Measurements from ENCODE around the gene KLF2. TPM values are rescaled to one million over a fixed set of nuclear protein-coding genes. Genes with fewer than 3 reads are reported as not detected.

The KLF2 gene
- total RNA-seq, 3 donors from 2014 or later (not counting 1 experiment from before 2014, with no cell fraction given) = 246 to 645 (median 377) TPM

DNA sequence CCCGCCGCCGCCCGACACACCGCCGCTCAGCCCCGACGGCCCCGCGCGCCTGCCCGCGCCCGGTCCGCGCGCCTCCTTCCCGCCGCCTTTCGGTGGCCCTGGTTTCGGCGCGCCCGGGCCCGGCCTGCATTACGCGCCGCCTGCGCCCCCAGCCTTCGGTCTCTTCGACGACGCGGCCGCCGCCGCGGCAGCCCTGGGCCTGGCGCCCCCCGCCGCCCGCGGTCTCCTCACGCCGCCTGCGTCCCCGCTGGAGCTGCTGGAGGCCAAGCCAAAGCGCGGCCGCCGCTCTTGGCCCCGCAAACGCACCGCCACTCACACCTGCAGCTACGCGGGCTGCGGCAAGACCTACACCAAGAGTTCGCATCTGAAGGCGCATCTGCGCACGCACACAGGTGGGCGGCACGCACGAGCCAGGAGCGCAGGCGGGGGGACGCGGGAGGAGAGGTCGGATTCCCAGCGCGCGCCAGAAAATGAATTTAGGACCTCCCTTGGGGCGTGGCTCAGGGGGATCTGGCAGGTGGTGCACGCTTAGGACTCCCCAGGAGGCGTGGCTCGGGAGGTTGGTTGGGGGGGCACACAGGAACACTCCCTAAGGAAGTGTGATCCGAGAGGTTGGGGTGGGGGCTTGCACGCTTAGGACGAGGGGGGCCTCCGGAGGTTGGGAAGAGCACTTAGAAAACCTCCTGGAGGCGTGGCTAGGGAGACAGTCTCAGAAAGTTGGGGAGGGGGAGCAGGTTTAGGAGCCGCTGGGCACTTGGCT, 1.2 kb downstream of the KLF2 start:
- H3K27me3 ChIP-seq (ENCODE audit: control insufficient read depth, insufficient read depth, low read length) = no peaks in the 10 kb centered on the region
- TF ChIP-seq, protein P1, sequence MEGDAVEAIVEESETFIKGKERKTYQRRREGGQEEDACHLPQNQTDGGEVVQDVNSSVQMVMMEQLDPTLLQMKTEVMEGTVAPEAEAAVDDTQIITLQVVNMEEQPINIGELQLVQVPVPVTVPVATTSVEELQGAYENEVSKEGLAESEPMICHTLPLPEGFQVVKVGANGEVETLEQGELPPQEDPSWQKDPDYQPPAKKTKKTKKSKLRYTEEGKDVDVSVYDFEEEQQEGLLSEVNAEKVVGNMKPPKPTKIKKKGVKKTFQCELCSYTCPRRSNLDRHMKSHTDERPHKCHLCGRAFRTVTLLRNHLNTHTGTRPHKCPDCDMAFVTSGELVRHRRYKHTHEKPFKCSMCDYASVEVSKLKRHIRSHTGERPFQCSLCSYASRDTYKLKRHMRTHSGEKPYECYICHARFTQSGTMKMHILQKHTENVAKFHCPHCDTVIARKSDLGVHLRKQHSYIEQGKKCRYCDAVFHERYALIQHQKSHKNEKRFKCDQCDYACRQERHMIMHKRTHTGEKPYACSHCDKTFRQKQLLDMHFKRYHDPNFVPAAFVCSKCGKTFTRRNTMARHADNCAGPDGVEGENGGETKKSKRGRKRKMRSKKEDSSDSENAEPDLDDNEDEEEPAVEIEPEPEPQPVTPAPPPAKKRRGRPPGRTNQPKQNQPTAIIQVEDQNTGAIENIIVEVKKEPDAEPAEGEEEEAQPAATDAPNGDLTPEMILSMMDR (IDR thresholded peaks at IDR 0.05) = no peak
- Mint-ChIP-seq H3K27ac (peak overlapping the region; percentile 98 to 99), H3K4me1 (peaks cover 32 to 45% of the 10 kb centered on the region in 2 donors), H3K4me3 (peak overlapping the region; percentile 93), H3K9me3 (no peaks in the 10 kb centered on the region), H3K27me3 (ENCODE audit: low read depth in 2 of 2) (peaks cover 0 to 3% of the 10 kb centered on the region in 2 donors), H3K36me3 (peaks cover 23% of the 10 kb centered on the region)
- WGBS (ENCODE audit: insufficient coverage) = 4% methylated on average over 82 of the region's 82 CpGs
- intact Hi-C loops (cut with micrococcal nuclease) = loop anchor here (5.0 kb wide), 2 partner anchors 111 to 249 kb away; partner anchors contain the start of gene TPM4
- no peak for ATAC-seq
- peak overlapping the region; percentile 99 for H3K4me3 ChIP-seq (ENCODE audit: low read length)
- peak overlapping the region; percentile 80 for H3K27ac ChIP-seq (ENCODE audit: low read length)
- H3K9me3 ChIP-seq (ENCODE audit: control insufficient read depth, insufficient read depth, low read length) = no peaks in the 10 kb centered on the region
- H3K4me1 ChIP-seq (ENCODE audit: control insufficient read depth, insufficient read depth, low read length) = peaks cover 43% of the 10 kb centered on the region
- peaks cover 42% of the 10 kb centered on the region for H3K36me3 ChIP-seq (ENCODE audit: control insufficient read depth, insufficient read depth, low read length)
- peak; percentile 61 to 79 for DNase-seq

DNA sequence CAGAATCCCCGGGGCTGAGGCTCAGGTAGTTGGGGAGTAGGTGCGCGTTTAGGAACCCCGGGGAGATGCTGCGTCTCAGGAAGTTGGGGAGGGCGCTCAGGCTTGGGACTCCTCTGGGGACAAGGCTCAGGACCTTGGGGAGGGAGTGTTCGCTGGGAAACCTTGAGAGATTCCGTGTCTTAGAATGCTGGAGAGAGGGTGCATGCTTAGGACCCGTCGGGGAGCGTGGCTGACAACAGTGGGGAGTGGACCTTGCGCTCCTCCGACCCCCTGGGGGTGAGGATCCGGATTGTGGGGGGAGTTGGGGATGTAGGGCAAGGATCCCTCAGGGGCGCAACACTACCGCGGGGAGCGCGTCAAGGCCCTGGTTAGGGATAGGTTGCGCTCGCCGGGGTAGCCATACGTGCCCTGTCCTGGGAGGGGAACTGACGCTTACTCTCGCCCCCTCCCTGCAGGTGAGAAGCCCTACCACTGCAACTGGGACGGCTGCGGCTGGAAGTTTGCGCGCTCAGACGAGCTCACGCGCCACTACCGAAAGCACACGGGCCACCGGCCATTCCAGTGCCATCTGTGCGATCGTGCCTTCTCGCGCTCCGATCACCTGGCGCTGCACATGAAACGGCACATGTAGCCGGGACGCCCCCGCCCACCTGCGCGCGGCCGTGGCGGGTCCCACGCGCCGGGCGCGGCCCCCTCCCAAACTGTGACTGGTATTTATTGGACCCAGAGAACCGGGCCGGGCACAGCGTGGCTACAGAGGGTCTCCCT, 2.0 kb downstream of the KLF2 start:
- H3K9me3 Mint-ChIP-seq = no peaks in the 10 kb centered on the region
- intact Hi-C loops (cut with micrococcal nuclease) = loop anchor here (5.0 kb wide), 2 partner anchors 111 to 249 kb away; partner anchors contain the start of gene TPM4
- WGBS (ENCODE audit: insufficient coverage) = 11% methylated on average over 58 of the region's 58 CpGs

DNA sequence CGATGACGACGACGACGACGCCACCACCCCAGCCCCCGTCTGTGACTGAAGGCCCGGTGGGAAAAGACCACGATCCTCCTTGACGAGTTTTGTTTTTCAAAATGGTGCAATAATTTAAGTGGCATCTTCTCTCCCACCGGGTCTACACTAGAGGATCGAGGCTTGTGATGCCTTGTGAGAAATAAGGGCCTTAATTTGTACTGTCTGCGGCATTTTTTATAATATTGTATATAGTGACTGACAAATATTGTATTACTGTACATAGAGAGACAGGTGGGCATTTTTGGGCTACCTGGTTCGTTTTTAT, 2.5 kb downstream of the KLF2 start:
- intact Hi-C loops (cut with micrococcal nuclease) = loop anchor here (5.0 kb wide), 2 partner anchors 110 to 250 kb away; partner anchors contain the start of gene TPM4
- ATAC-seq (no peak), DNase-seq (no peak)
- TF ChIP-seq, protein P1 (IDR thresholded peaks at IDR 0.05) = no peak
- Histone ChIP-seq H3K9me3 (ENCODE audit: control insufficient read depth, insufficient read depth, low read length) (no peaks in the 10 kb centered on the region), H3K27ac (ENCODE audit: low read length) (peak overlapping the region; percentile 80), H3K4me3 (ENCODE audit: low read length) (peak overlapping the region; percentile 99), H3K4me1 (ENCODE audit: control insufficient read depth, insufficient read depth, low read length) (peaks cover 56% of the 10 kb centered on the region), H3K27me3 (ENCODE audit: control insufficient read depth, insufficient read depth, low read length) (no peaks in the 10 kb centered on the region), H3K36me3 (ENCODE audit: control insufficient read depth, insufficient read depth, low read length) (peaks cover 42% of the 10 kb centered on the region)
- H3K27me3 Mint-ChIP-seq (ENCODE audit: low read depth in 2 of 2) = peaks cover 0 to 3% of the 10 kb centered on the region in 2 donors
- no peaks in the 10 kb centered on the region for H3K9me3 Mint-ChIP-seq
- peak overlapping the region; percentile 98 to 99 for H3K27ac Mint-ChIP-seq
- H3K4me1 Mint-ChIP-seq = peaks cover 34 to 58% of the 10 kb centered on the region in 2 donors
- H3K36me3 Mint-ChIP-seq = peaks cover 23% of the 10 kb centered on the region
- WGBS (ENCODE audit: insufficient coverage) = 15% methylated on average over 14 of the region's 14 CpGs
- H3K4me3 Mint-ChIP-seq = peak overlapping the region; percentile 93

More for the DNA sequence above, 2.0 kb downstream of the KLF2 start:
- Mint-ChIP-seq H3K4me3 (peak overlapping the region; percentile 93), H3K36me3 (peaks cover 23% of the 10 kb centered on the region), H3K27ac (peak overlapping the region; percentile 98 to 99), H3K4me1 (peaks cover 37 to 52% of the 10 kb centered on the region in 2 donors), H3K27me3 (ENCODE audit: low read depth in 2 of 2) (peaks cover 0 to 3% of the 10 kb centered on the region in 2 donors)
- no peak for ATAC-seq
- H3K27ac ChIP-seq (ENCODE audit: low read length) = peak overlapping the region; percentile 80
- peak overlapping the region; percentile 99 for H3K4me3 ChIP-seq (ENCODE audit: low read length)
- H3K9me3 ChIP-seq (ENCODE audit: control insufficient read depth, insufficient read depth, low read length) = no peaks in the 10 kb centered on the region
- peaks cover 42% of the 10 kb centered on the region for H3K36me3 ChIP-seq (ENCODE audit: control insufficient read depth, insufficient read depth, low read length)
- H3K27me3 ChIP-seq (ENCODE audit: control insufficient read depth, insufficient read depth, low read length) = no peaks in the 10 kb centered on the region
- peak in 1 of 2 donors; percentile 76 for DNase-seq
- H3K4me1 ChIP-seq (ENCODE audit: control insufficient read depth, insufficient read depth, low read length) = peaks cover 50% of the 10 kb centered on the region
- TF ChIP-seq, protein P1 (IDR thresholded peaks at IDR 0.05) = no peak

All from natural killer cell (primary cell).